ENCODE results near the gene MACROD2. TPM values are rescaled to one million over a fixed set of nuclear protein-coding genes. Genes with fewer than 3 reads are reported as not detected.

MACROD2 gene
- polyA plus RNA-seq, 1 donor (not counting 4 experiments of a cell fraction or from before 2014, with no cell fraction given): 0.71 TPM

DNA sequence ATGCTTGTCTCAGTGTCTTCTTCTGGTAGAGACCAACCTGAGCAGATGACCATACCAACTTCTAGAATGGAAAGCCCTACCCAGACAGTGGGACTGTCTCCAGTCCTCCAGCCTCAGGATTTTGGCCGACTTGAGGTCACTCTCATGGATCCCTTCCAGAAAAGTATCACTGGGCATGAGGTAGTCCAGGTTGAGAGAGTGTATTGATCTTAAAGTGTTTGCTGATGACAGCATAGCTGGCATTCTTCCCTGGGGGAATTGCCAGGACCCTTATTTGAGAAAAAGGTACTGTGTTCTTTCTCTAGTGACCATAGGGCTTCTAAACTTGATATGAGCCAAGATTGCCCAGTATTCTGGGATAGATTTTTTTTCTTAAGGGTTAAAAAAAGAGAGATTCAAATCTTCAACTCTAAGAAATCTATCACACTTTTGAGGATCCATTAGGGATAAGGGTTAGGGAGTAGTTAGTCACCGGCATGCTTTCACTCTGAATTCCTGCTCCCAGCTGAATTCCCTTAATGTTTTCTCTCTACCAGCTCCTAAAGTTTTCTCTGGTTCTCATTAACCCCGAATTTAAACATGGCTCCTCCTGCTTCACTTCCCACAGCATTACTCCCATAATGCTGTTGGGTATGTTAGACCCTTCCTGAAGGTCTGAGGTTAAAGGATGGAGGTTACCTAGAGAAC lies 415.7 kb downstream of the MACROD2 start:
- Histone ChIP-seq H2AFZ (ENCODE audit: control insufficient read depth, low read length) (no peak overlapping the region), H3K79me2 (ENCODE audit: control insufficient read depth, insufficient read depth, low read length) (no peaks in the 10 kb centered on the region), H3K4me1 (ENCODE audit: control insufficient read depth, extremely low read depth, insufficient read depth, low read length) (peaks cover 17% of the 10 kb centered on the region), H3K36me3 (ENCODE audit: control insufficient read depth in 2 of 2, extremely low read depth in 1 of 2, insufficient read depth in 2 of 2, low read length in 2 of 2) (no peaks in the 10 kb centered on the region), H3K4me2 (ENCODE audit: control insufficient read depth, extremely low read depth, insufficient read depth, low read depth, low read length) (no peak overlapping the region), H3K4me3 (ENCODE audit: control insufficient read depth in 2 of 3, extremely low read depth in 1 of 3, insufficient read depth in 2 of 3, low read depth in 1 of 3, low read length in 3 of 3) (no peak overlapping the region), H3K9ac (ENCODE audit: control insufficient read depth, extremely low read depth, insufficient read depth, low read length) (no peak overlapping the region), H4K20me1 (ENCODE audit: control insufficient read depth, extremely low read depth, insufficient read depth, low read length) (no peaks in the 10 kb centered on the region), H3K27me3 (ENCODE audit: control insufficient read depth, extremely low read depth, insufficient read depth, low read length) (no peaks in the 10 kb centered on the region), H3K9me3 (ENCODE audit: control insufficient read depth, low read depth, low read length) (no peaks in the 10 kb centered on the region), H3K27ac (ENCODE audit: control insufficient read depth, insufficient read depth, low read length) (no peak overlapping the region), H3K9me1 (ENCODE audit: control insufficient read depth, extremely low read depth, insufficient read depth, low read length) (no peaks in the 10 kb centered on the region)
- no peak for DNase-seq (ENCODE audit: low read depth, low spot score)
- no peak for TF ChIP-seq EZH2 (IDR thresholded peaks at IDR 0.05; ENCODE audit: low read length)
- no peak for TF ChIP-seq CTCF (optimal IDR thresholded peaks at IDR 0.05 in 1 of 3, IDR thresholded peaks at IDR 0.05 in 1 of 3, conservative IDR thresholded peaks at IDR 0.05 in 1 of 3; ENCODE audit: extremely low read depth in 1 of 3, insufficient read depth in 2 of 3, low read length in 3 of 3)
- dilution Hi-C loops (cut with MboI; ENCODE audit: extremely low pct_ligation_motif_present, low sequenced_read_pairs): no loop called here
- no peak for FAIRE-seq

DNA sequence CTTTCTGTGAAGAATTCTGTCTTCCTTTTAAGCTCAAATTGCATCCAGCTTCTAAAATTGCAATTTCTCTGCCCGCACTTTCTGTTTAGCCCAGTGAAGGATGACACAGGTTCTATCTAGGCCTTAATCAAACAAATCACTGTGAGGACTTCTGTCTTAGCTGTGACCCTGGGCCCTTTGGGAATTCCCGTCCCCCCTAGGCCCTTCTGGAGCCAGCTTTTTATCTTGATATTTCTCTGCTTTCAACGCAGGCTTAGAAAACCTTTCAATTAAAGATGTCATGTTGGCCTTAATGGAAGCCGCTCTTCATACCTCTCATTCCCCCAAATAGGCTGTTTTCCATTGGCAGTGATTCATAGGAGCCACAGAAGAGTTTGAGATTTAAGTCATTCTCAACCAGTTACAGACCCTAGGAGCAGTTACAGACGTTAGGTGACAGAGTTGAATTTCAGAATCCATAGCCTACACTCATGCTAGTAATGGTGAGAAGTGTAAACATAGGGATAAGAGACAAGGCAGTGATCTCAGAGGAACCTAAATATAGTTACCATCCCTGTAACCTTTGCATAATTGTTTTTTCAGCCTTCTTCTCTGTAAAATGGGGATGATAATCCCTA lies 416.9 kb downstream of the MACROD2 start:
- no peak for DNase-seq (ENCODE audit: low read depth, low spot score)
- H3K4me1 ChIP-seq (ENCODE audit: control insufficient read depth, extremely low read depth, insufficient read depth, low read length): peaks cover 6% of the 10 kb centered on the region
- no peak overlapping the region for H2AFZ ChIP-seq (ENCODE audit: control insufficient read depth, low read length)
- H3K4me2 ChIP-seq (ENCODE audit: control insufficient read depth, extremely low read depth, insufficient read depth, low read depth, low read length): no peak overlapping the region
- H3K9me3 ChIP-seq (ENCODE audit: control insufficient read depth, low read depth, low read length): no peaks in the 10 kb centered on the region
- H3K27ac ChIP-seq (ENCODE audit: control insufficient read depth, insufficient read depth, low read length): no peak overlapping the region
- no peaks in the 10 kb centered on the region for H3K36me3 ChIP-seq (ENCODE audit: control insufficient read depth in 2 of 2, extremely low read depth in 1 of 2, insufficient read depth in 2 of 2, low read length in 2 of 2)
- no peaks in the 10 kb centered on the region for H3K9me1 ChIP-seq (ENCODE audit: control insufficient read depth, extremely low read depth, insufficient read depth, low read length)
- no peaks in the 10 kb centered on the region for H3K27me3 ChIP-seq (ENCODE audit: control insufficient read depth, extremely low read depth, insufficient read depth, low read length)
- H3K9ac ChIP-seq (ENCODE audit: control insufficient read depth, extremely low read depth, insufficient read depth, low read length): no peak overlapping the region
- no peak for FAIRE-seq
- no peaks in the 10 kb centered on the region for H3K79me2 ChIP-seq (ENCODE audit: control insufficient read depth, insufficient read depth, low read length)
- dilution Hi-C loops (cut with MboI; ENCODE audit: extremely low pct_ligation_motif_present, low sequenced_read_pairs): no loop called here
- no peak for TF ChIP-seq EZH2 (IDR thresholded peaks at IDR 0.05; ENCODE audit: low read length)
- TF ChIP-seq CTCF (optimal IDR thresholded peaks at IDR 0.05 in 1 of 3, IDR thresholded peaks at IDR 0.05 in 1 of 3, conservative IDR thresholded peaks at IDR 0.05 in 1 of 3; ENCODE audit: extremely low read depth in 1 of 3, insufficient read depth in 2 of 3, low read length in 3 of 3): no peak
- H4K20me1 ChIP-seq (ENCODE audit: control insufficient read depth, extremely low read depth, insufficient read depth, low read length): no peaks in the 10 kb centered on the region
- no peak overlapping the region for H3K4me3 ChIP-seq (ENCODE audit: control insufficient read depth in 2 of 3, extremely low read depth in 1 of 3, insufficient read depth in 2 of 3, low read depth in 1 of 3, low read length in 3 of 3)
